Fibroblast of pulmonary artery (primary cell): Measurements from ENCODE around the gene SLC35F1.

ENCODE experiments used
- DNase-seq: peaks from one replicate; pipeline ENCODE4 v3.0.0-alpha.2; 2010; ENCODE audit warnings: low read depth
- H3K4me3 ChIP-seq: replicated peaks from 2 replicates; pipeline ENCODE4 v1.5.1; 2011; ENCODE audit warnings: low read depth, mild to moderate bottlenecking, control low read depth, low read length, moderate library complexity
- CTCF ChIP-seq: IDR thresholded peaks from 2 replicates; pipeline ENCODE4 v1.5.1; 2011; ENCODE audit warnings: mild to moderate bottlenecking, control low read depth, low read length, inconsistent platforms; ENCODE audit errors: missing control alignments

The SLC35F1 gene

GRCh38 chr6:118320652-118321051 lies 413.6 kb downstream of the SLC35F1 start:
- no peak overlapping the region for H3K4me3 ChIP-seq
- no peak for TF ChIP-seq CTCF
- DNase-seq = peak; percentile 11

DNA sequence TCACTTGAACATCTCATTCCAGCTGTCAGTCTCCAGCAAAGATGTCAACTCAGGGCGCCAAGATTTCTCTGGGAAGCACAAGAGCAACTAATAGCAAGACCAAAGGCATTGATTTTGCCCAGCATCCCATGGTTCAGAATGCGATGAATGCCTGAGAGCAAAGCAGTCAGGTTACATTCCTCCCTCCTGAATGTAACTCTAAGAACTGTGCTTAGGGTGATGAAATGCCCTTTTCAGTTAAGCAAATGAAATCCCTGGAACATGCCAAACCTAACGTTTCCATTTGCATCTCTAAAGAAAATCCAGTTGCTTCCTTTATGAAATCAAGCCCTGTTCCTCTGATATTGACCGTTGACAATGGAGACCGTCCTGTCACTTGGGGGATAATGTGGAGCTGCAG lies 417.1 kb downstream of the SLC35F1 start:
- no peak for TF ChIP-seq CTCF
- no peak for DNase-seq

GRCh38 chr6:118325220-118325860 lies 418.3 kb downstream of the SLC35F1 start:
- peak; percentile 7 for DNase-seq
- no peak for TF ChIP-seq CTCF
- no peak overlapping the region for H3K4me3 ChIP-seq

More for the DNA sequence above, 417.1 kb downstream of the SLC35F1 start:
- H3K4me3 ChIP-seq = no peak overlapping the region

DNA sequence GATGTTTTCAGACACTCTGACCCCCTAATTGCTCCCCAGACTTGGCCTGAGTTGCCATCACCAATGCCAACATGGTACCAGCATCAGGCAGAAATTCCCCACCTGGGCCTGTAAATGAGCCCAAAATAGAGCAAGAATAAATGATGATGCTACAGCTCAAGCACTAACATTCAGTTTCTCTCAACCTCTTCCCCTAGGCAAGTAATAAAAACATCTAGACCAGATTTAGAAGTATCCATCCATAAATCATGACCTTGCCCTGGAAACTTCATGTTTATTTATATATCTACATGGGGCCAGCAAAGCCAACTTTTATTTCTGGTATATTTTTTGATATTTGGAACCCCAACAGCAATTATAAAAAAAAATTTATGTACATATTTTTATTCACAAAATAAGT lies 419.6 kb downstream of the SLC35F1 start:
- no peak for DNase-seq
- H3K4me3 ChIP-seq = no peak overlapping the region
- no peak for TF ChIP-seq CTCF

GRCh38 chr6:118327237-118327636 lies 420.2 kb downstream of the SLC35F1 start:
- no peak overlapping the region for H3K4me3 ChIP-seq
- no peak for DNase-seq
- no peak for TF ChIP-seq CTCF

- no peak for DNase-seq
- H3K4me3 ChIP-seq = no peak overlapping the region
- no peak for TF ChIP-seq CTCF
These were observed 426.7 kb downstream of the SLC35F1 start for GRCh38 chr6:118333772-118334171.

- TF ChIP-seq CTCF = no peak
- H3K4me3 ChIP-seq = no peak overlapping the region
These were observed 427.6 kb downstream of the SLC35F1 start for GRCh38 chr6:118334634-118335033.

More at GRCh38 chr6:118334634-118335033, 427.6 kb downstream of the SLC35F1 start:
- DNase-seq = no peak
